GM12878 (cell line): ENCODE data around the gene FGF12. TPM values are rescaled to one million over a fixed set of nuclear protein-coding genes. Genes with fewer than 3 reads are reported as not detected.
A peak's percentile ranks its signal among the peaks of the same experiment; 100 is the strongest.

Experiments used
- ATAC-seq: fragments of 200-7000 bp; cut with Tn5 transposase; 3 replicates; pipeline ENCODE4 v1.9.1; 2020; ENCODE audit warnings: mild to moderate bottlenecking, moderate library complexity
- BruUV-seq: library from RNA; stranded (reverse); fragments of 400-500 nt; replicated peaks from 2 replicates; lab custom pipeline; 2021; lab: Mats Ljungman, UMichigan
- CTCF ChIA-PET: fragments of 300-600 bp; sonication (Branson Sonifier 250); formaldehyde crosslinking; extraction: SDS; loops from one replicate; lab custom pipeline; 2021; ENCODE audit warnings: inconsistent platforms; lab: Yijun Ruan, JAX
- POLR2A ChIA-PET: fragments of 350-600 bp; formaldehyde crosslinking; extraction: SDS; loops from one replicate; lab custom pipeline; 2021; ENCODE audit warnings: inconsistent platforms; lab: Charles Lee
- RAD21 ChIA-PET: fragments of 300-600 bp; sonication (Branson Sonifier 250); formaldehyde crosslinking; loops from one replicate; lab custom pipeline; 2023; ENCODE audit warnings: antibody characterized with exemption; ENCODE audit not compliant: unreplicated experiment; lab: Charles Lee
- SMC1A ChIA-PET: fragments of 300-600 bp; sonication (Branson Sonifier 250); formaldehyde crosslinking; loops from one replicate; lab custom pipeline; 2023; ENCODE audit not compliant: unreplicated experiment, uncharacterized antibody; lab: Charles Lee
- DNase-seq: peaks from one replicate; pipeline ENCODE4 v3.0.0-alpha.2; 2011; ENCODE audit warnings: low read depth, low spot score
- FAIRE-seq: peaks from 3 replicates; lab custom pipeline; 2011; peaks lifted over from hg19 to GRCh38; lab: Jason Lieb, UNC
- H2AFZ ChIP-seq: 2 replicates; pipeline ENCODE4 v1.6.0; 2011; ENCODE audit warnings: low read depth, low read length, control low read depth; ENCODE audit not compliant: control insufficient read depth
- H3K27ac ChIP-seq: 2 replicates; pipeline ENCODE4 v1.5.1; 2011; ENCODE audit warnings: control low read depth; ENCODE audit not compliant: control insufficient read depth, insufficient read depth
- H3K27me3 ChIP-seq, 2 experiments: replicated peaks in 1 of 2; 2 replicates each; pipeline versions ENCODE4 v1.6.0 to v1.6.1; 2011; ENCODE audit warnings: low read length in 1 of 2; ENCODE audit not compliant: control insufficient read depth in 2 of 2, insufficient read depth in 2 of 2
- H3K36me3 ChIP-seq, 2 experiments: 2 replicates each; pipeline ENCODE4 v1.5.1; 2011; ENCODE audit warnings: low read length in 1 of 2; ENCODE audit not compliant: control insufficient read depth in 2 of 2, insufficient read depth in 2 of 2
- H3K4me1 ChIP-seq: 2 replicates; pipeline ENCODE4 v1.6.1; 2011; ENCODE audit warnings: mild to moderate bottlenecking, low read length, moderate library complexity, mixed read lengths; ENCODE audit not compliant: control insufficient read depth, insufficient read depth
- H3K4me2 ChIP-seq: 2 replicates; pipeline ENCODE4 v1.6.0; 2011; ENCODE audit warnings: control low read depth; ENCODE audit not compliant: control insufficient read depth, insufficient read depth
- H3K4me3 ChIP-seq: fragments of 200-600 bp; sonication (generic); 2 replicates; pipeline ENCODE4 v1.5.1; 2016
- H3K79me2 ChIP-seq: 2 replicates; pipeline ENCODE4 v1.6.0; 2011; ENCODE audit warnings: low read length; ENCODE audit not compliant: control insufficient read depth, insufficient read depth
- H3K9ac ChIP-seq: 2 replicates; pipeline ENCODE4 v1.8.0; 2011; ENCODE audit warnings: low read length, control low read depth, mixed read lengths; ENCODE audit not compliant: control insufficient read depth, insufficient read depth
- H3K9me3 ChIP-seq: replicated peaks from 3 replicates; pipeline ENCODE4 v1.5.1; 2011; ENCODE audit warnings: mild to moderate bottlenecking, low read length; ENCODE audit not compliant: control insufficient read depth, insufficient read depth
- H4K20me1 ChIP-seq: 2 replicates; pipeline ENCODE4 v1.6.0; 2011; ENCODE audit not compliant: control insufficient read depth, insufficient read depth
- HCFC1 ChIP-seq: fragments of 150-350 bp; IDR thresholded peaks from 2 replicates; pipeline ENCODE4 v1.6.1; 2014; ENCODE audit warnings: low read length
- MTA3 ChIP-seq: IDR thresholded peaks from 2 replicates; pipeline ENCODE4 v1.6.1; 2012; ENCODE audit warnings: low read length, inconsistent platforms, borderline replicate concordance
- NR2F1 ChIP-seq: fragments of 450-650 bp; conservative IDR thresholded peaks from 2 replicates; pipeline ENCODE4 v1.6.1; 2017; ENCODE audit warnings: mild to moderate bottlenecking
- POLR2AphosphoS5 ChIP-seq: IDR thresholded peaks from 2 replicates; pipeline ENCODE4 v1.6.1; 2011; ENCODE audit warnings: mild to moderate bottlenecking, low read length, inconsistent platforms
- SPI1 ChIP-seq: IDR thresholded peaks from 2 replicates; pipeline ENCODE4 v1.6.1; 2011; ENCODE audit warnings: low read depth, mild to moderate bottlenecking, low read length, moderate library complexity, borderline replicate concordance; ENCODE audit not compliant: insufficient read depth
- TCF3 ChIP-seq: IDR thresholded peaks from 2 replicates; pipeline ENCODE4 v1.6.1; 2012; ENCODE audit warnings: low read depth, mild to moderate bottlenecking, low read length, borderline replicate concordance; ENCODE audit not compliant: insufficient read depth
- WGBS: methylation state at CpG from one replicate; pipeline ENCODE4 v1.1.6; 2016; ENCODE audit warnings: low lambda C conversion rate; ENCODE audit not compliant: insufficient replicate concordance, insufficient coverage; ENCODE audit errors: missing lambda C conversion rate; 5-methylcytosine and 5-hydroxymethylcytosine counted together
- in situ Hi-C: fragments of 300-500 bp; cut with MboI; formaldehyde crosslinking; loops from 9 replicates; pipeline ENCODE4 v1.14.3; 2018; ENCODE audit warnings: mixed read lengths
- intact Hi-C: fragments of 100-400 bp; cut with micrococcal nuclease; formaldehyde crosslinking; loops from one replicate; pipeline ENCODE4 v1.14.2; 2022; ENCODE audit not compliant: unreplicated experiment
- polyA plus RNA-seq, 11 experiments: library from polyadenylated mRNA; depleted of rRNA in 4 of 11; unstranded in 6 of 11; stranded (reverse) in 5 of 11; fragments of >200 nt; fragmentation: Nextera tagmentation in 4 of 11; fragmentation: Illumina TruSeq in 1 of 11; extraction: Ambion mirVana in 4 of 11; extraction: Trizol in 1 of 11; gene quantifications; 1 replicate in 1 of 11; 2 replicates in 10 of 11; pipeline versions ENCODE4 v1.2.1 to v1.2.3, GENCODE V29; 2011 to 2016; ENCODE audit warnings: inconsistent platforms in 2 of 11, missing spikeins in 2 of 11, low read depth in 1 of 11
- total RNA-seq, 4 experiments: library from RNA; depleted of rRNA in 3 of 4; stranded (reverse); fragments of >200 nt in 3 of 4; fragmentation: Illumina TruSeq in 1 of 4; extraction: Trizol in 1 of 4; gene quantifications; 2 replicates each; pipeline versions ENCODE4 v1.2.1 to v1.2.3, GENCODE V29; 2013 to 2021
- TF ChIP-seq, protein P1 (sequence below): fragments of 450-650 bp; IDR thresholded peaks from 2 replicates; pipeline ENCODE4 v1.6.1; 2017; ENCODE audit warnings: low read depth, mild to moderate bottlenecking, moderate library complexity
- TF ChIP-seq, protein P2 (sequence below): IDR thresholded peaks from 2 replicates; pipeline ENCODE4 v1.6.1; 2012; ENCODE audit warnings: low read depth, low read length, improper control_type of control experiment

Gene FGF12
- total and polyA plus RNA-seq, 10 of the 15 experiments (the other 5 are each of a cell fraction or from before 2014, with no cell fraction given) = 0.03 to 0.43 (median 0.13) TPM; not detected in 7

DNA sequence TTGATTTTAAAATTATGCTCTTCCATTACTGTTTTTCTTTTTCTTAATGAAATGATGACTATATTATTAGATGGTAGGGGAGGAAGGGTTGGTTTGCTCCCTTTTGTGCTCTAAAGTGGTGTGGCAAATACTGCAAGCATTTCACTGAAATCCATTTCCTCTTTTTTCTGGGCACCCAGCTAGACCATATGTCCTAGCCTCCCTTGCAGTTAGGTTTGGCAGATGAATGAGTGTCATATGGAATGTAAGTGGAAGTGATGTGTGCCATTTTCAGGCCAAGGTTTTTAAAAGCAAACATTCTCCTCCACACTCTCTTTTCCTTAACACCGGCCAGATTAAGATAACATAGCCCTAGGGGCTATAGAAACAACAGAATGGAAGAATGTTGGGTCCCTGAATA is 363.0 kb downstream of the FGF12 start:
- no peaks in the 10 kb centered on the region for H3K9me3 ChIP-seq
- WGBS = 46% methylated on average over 1 of the region's 1 CpG
- no peaks in the 10 kb centered on the region for H3K79me2 ChIP-seq
- H3K27ac ChIP-seq = no peak overlapping the region
- DNase-seq (no peak), ATAC-seq (no peak), FAIRE-seq (no peak)
- H3K4me3 ChIP-seq = no peak overlapping the region
- CTCF ChIA-PET = interaction anchor here (0.6 kb wide), 1 partner anchor 904 kb away, joined by 3 read pairs; no protein-coding TSS in a partner anchor
- SMC1A ChIA-PET = no interaction called here
- H4K20me1 ChIP-seq = no peaks in the 10 kb centered on the region
- BruUV-seq = no TSS peak
- in situ Hi-C loops = no loop called here
- no peaks in the 10 kb centered on the region for H3K36me3 ChIP-seq
- intact Hi-C loops = no loop called here
- TF ChIP-seq, protein P1, sequence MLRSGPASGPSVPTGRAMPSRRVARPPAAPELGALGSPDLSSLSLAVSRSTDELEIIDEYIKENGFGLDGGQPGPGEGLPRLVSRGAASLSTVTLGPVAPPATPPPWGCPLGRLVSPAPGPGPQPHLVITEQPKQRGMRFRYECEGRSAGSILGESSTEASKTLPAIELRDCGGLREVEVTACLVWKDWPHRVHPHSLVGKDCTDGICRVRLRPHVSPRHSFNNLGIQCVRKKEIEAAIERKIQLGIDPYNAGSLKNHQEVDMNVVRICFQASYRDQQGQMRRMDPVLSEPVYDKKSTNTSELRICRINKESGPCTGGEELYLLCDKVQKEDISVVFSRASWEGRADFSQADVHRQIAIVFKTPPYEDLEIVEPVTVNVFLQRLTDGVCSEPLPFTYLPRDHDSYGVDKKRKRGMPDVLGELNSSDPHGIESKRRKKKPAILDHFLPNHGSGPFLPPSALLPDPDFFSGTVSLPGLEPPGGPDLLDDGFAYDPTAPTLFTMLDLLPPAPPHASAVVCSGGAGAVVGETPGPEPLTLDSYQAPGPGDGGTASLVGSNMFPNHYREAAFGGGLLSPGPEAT = no peak
- TF ChIP-seq HCFC1 = no peak
- TF ChIP-seq SPI1 = peak; percentile 30; the same call in 1 of the 2 replicates
- TF ChIP-seq, protein P2, sequence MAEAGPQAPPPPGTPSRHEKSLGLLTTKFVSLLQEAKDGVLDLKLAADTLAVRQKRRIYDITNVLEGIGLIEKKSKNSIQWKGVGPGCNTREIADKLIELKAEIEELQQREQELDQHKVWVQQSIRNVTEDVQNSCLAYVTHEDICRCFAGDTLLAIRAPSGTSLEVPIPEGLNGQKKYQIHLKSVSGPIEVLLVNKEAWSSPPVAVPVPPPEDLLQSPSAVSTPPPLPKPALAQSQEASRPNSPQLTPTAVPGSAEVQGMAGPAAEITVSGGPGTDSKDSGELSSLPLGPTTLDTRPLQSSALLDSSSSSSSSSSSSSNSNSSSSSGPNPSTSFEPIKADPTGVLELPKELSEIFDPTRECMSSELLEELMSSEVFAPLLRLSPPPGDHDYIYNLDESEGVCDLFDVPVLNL = no peak
- TF ChIP-seq MTA3 = no peak
- no peak for TF ChIP-seq POLR2AphosphoS5
- no peak for TF ChIP-seq NR2F1
- TF ChIP-seq TCF3 = no peak
- no peaks in the 10 kb centered on the region for H3K27me3 ChIP-seq
- no peak overlapping the region for H2AFZ ChIP-seq
- POLR2A ChIA-PET = no interaction called here
- H3K9ac ChIP-seq = no peak overlapping the region
- H3K4me2 ChIP-seq = no peak overlapping the region
- RAD21 ChIA-PET = no interaction called here
- H3K4me1 ChIP-seq = no peaks in the 10 kb centered on the region
